MM.1S (cell line): Measurements from ENCODE around the gene HSDL2.

Experiments used
- CTCF ChIP-seq: fragments of 300-600 bp; sonication (generic); IDR thresholded peaks from 2 replicates; pipeline ENCODE4 v1.5.1; 2016; ENCODE audit warnings: antibody characterized with exemption, low read length, mixed read lengths
- EZH2 ChIP-seq: fragments of 300-600 bp; sonication (generic); optimal IDR thresholded peaks from 2 replicates; pipeline ENCODE3; 2017; ENCODE audit warnings: low read depth, mild to moderate bottlenecking, antibody characterized with exemption, low read length, mixed read lengths

GRCh38 chr9:112371060-112371459, 8.8 kb upstream of the HSDL2 start:
- no peak for TF ChIP-seq CTCF
- TF ChIP-seq EZH2, result no peak
